ENCODE data around the gene PMFBP1. TPM values are rescaled to one million over a fixed set of nuclear protein-coding genes. Genes with fewer than 3 reads are reported as not detected.

The PMFBP1 gene
- total RNA-seq, 4 donors from 2014 or later, result 1.8 to 108 (median 11.4) TPM

DNA sequence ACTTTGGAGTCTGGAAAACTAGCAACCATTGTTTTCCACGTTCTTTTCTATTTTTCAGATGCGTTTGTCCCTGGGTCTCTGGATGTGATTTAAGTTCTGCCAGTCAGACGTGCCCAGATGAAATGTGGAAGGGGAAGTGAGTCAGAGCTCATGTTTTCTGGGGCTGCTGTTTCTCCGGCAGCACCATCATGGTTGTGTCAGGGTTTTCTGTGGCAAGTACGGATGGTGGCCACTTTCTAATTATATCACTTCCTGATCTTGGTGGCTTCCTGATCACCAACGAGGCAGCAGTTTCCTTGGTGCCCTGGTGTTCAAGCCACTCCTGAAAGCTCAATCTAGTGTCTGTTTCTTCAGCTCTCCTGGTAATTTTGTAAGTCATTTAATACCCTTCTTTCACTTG is 31.4 kb upstream of the PMFBP1 start:
- peak overlapping the region in 1 of 4 donors; percentile 12 for H3K27ac ChIP-seq
- no peaks in the 10 kb centered on the region for H3K9me3 ChIP-seq
- peak in 1 of 3 donors; percentile 19 for DNase-seq
- H3K27me3 ChIP-seq, result no peaks in the 10 kb centered on the region
- H3K4me3 ChIP-seq, result no peak overlapping the region
- no peaks in the 10 kb centered on the region for H3K36me3 ChIP-seq
- H3K4me1 ChIP-seq, result no peaks in the 10 kb centered on the region
- TF ChIP-seq POLR2A (IDR thresholded peaks at IDR 0.05) (no peak), CTCF (IDR thresholded peaks at IDR 0.05) (no peak)

GRCh38 chr16:72202014-72202413 is 30.1 kb upstream of the PMFBP1 start:
- Histone ChIP-seq H3K9me3 (no peaks in the 10 kb centered on the region), H3K27ac (no peak overlapping the region), H3K36me3 (no peaks in the 10 kb centered on the region), H3K27me3 (no peaks in the 10 kb centered on the region), H3K4me1 (no peaks in the 10 kb centered on the region), H3K4me3 (no peak overlapping the region)
- TF ChIP-seq CTCF (IDR thresholded peaks at IDR 0.05) (no peak), POLR2A (IDR thresholded peaks at IDR 0.05) (no peak)
- DNase-seq, result no peak

DNA sequence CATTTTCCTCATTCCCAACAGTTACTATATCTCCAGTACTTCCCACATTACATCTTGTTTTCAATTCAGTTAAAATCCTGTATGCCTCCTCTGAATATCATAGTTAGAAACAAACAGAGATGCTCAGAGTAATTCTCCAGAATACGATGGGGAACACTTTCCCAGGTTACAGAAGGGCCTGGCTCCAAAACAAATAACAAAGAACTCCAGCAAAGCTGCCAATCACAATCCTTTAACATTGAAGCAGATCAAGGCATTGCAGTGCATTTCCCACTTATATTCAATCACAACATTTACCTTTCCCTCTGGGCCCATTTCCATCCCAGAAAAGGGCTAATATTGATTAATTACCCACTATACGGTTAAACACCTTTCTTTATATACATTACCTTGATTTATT is 29.4 kb upstream of the PMFBP1 start:
- no peaks in the 10 kb centered on the region for H3K9me3 ChIP-seq
- H3K4me1 ChIP-seq, result no peaks in the 10 kb centered on the region
- H3K36me3 ChIP-seq, result no peaks in the 10 kb centered on the region
- no peak overlapping the region for H3K27ac ChIP-seq
- H3K4me3 ChIP-seq, result no peak overlapping the region
- no peak for TF ChIP-seq CTCF (IDR thresholded peaks at IDR 0.05)
- no peak for TF ChIP-seq POLR2A (IDR thresholded peaks at IDR 0.05)
- H3K27me3 ChIP-seq, result no peaks in the 10 kb centered on the region
- no peak for DNase-seq

DNA sequence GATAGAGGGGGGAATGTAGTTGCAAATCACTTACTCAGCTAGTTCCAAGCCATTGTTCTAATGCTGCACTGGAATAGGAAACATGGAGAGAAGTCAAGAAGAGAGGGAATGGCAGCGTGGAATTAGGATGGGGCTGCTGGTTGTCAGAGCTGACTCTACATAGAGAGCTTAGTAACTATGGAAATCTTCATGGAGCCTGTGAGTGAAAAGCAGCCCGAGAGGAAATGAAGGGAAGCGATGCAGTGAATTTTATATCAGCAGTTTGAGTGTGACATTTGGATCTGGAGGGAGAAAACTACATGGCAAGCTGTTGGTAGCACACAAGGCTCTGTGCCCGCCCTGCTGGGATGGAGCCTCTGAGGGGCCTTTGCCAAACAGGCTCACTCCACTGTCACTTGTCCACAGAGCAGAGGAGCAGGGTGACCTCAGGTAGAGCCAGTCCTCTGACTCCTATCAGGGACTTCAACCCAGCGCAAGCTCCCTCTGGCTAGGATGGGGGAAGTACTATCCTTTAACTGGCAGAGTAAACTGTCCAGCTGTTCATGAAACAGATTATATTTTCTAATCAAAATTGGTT is 27.9 kb upstream of the PMFBP1 start:
- H3K27me3 ChIP-seq, result no peaks in the 10 kb centered on the region
- no peak overlapping the region for H3K4me3 ChIP-seq
- H3K27ac ChIP-seq, result no peak overlapping the region
- DNase-seq, result no peak
- H3K9me3 ChIP-seq, result no peaks in the 10 kb centered on the region
- TF ChIP-seq POLR2A (IDR thresholded peaks at IDR 0.05) (no peak), CTCF (IDR thresholded peaks at IDR 0.05) (no peak)
- H3K4me1 ChIP-seq, result no peaks in the 10 kb centered on the region
- H3K36me3 ChIP-seq, result no peaks in the 10 kb centered on the region

DNA sequence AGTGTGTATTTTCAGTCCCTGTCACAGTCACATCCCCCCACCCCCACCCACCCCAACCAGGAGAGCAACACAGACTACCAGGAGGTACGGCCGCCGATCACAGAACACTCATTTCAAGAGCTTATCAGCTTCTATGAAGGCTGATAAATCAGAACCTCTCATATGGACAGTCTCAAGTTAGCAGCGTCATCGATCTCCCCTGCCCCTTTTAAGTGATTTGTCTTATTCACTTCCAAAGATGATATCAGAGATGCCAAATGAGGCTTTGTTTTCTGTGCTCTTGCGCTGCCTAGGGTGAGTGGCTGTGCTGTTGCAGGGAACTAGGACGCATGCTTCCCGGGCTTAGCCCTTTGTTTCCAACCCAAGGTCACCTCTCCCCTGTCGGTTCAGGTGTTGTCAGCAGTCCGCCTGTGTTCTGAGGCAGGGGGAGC is 26.8 kb upstream of the PMFBP1 start:
- TF ChIP-seq CTCF (IDR thresholded peaks at IDR 0.05) (no peak), POLR2A (IDR thresholded peaks at IDR 0.05) (no peak)
- Histone ChIP-seq H3K36me3 (no peaks in the 10 kb centered on the region), H3K4me3 (no peak overlapping the region), H3K27ac (no peak overlapping the region), H3K4me1 (no peaks in the 10 kb centered on the region), H3K27me3 (no peaks in the 10 kb centered on the region), H3K9me3 (no peaks in the 10 kb centered on the region)
- no peak for DNase-seq

Measured in Peyer's patch (tissue), 4 donors.